SU-DHL-6 (cell line): ENCODE measurements around the gene CLDN5.

Experiments used
- EZH2phosphoT487 ChIP-seq: fragments of 200-600 bp; sonication (generic), shearing (Covaris generic); conservative IDR thresholded peaks from 2 replicates; pipeline ENCODE4 v1.6.1; 2018; ENCODE audit warnings: mild to moderate bottlenecking, antibody characterized with exemption, low read length, moderate library complexity, mixed read lengths
- TF ChIP-seq, protein P1 (sequence below): fragments of 200-600 bp; sonication (generic); IDR thresholded peaks from one replicate; pipeline ENCODE4 v1.5.1; 2017; ENCODE audit warnings: antibody characterized with exemption, mild to moderate bottlenecking, low read length, moderate library complexity; ENCODE audit not compliant: insufficient read depth, poor library complexity, severe bottlenecking

DNA sequence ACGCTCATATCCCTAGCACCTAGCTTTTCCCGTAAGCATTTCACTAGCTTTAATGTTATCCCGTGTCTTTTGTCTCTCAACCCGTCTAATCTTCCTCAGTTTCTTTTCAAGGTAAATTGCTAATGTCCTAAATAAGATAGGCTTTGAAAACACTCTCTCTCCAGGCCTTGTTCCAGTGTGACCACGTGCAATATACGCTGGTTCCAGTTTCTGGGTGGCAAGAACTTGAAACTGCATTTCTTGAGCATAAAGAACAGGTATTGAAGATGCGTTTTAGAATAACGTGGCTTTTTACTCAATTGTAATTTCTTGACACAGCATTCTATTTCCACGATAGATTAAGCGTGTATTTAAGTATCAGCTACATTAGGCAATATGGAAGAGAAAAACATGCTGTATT lies 43.4 kb downstream of the CLDN5 start:
- TF ChIP-seq, protein P1, sequence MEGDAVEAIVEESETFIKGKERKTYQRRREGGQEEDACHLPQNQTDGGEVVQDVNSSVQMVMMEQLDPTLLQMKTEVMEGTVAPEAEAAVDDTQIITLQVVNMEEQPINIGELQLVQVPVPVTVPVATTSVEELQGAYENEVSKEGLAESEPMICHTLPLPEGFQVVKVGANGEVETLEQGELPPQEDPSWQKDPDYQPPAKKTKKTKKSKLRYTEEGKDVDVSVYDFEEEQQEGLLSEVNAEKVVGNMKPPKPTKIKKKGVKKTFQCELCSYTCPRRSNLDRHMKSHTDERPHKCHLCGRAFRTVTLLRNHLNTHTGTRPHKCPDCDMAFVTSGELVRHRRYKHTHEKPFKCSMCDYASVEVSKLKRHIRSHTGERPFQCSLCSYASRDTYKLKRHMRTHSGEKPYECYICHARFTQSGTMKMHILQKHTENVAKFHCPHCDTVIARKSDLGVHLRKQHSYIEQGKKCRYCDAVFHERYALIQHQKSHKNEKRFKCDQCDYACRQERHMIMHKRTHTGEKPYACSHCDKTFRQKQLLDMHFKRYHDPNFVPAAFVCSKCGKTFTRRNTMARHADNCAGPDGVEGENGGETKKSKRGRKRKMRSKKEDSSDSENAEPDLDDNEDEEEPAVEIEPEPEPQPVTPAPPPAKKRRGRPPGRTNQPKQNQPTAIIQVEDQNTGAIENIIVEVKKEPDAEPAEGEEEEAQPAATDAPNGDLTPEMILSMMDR, result no peak
- TF ChIP-seq EZH2phosphoT487, result no peak
